ENCODE results near the gene GPR153. TPM values are rescaled to one million over a fixed set of nuclear protein-coding genes. Genes with fewer than 3 reads are reported as not detected.
A peak's percentile ranks its signal among the peaks of the same experiment; 100 is the strongest.

The GPR153 gene
- total and polyA plus RNA-seq, 12 donors = 1.8 to 8.5 (median 3.6) TPM

- peak overlapping the region in 7 of 10 donors; percentile 74 to 86 (median 81) for H3K27ac ChIP-seq
- no peaks in the 10 kb centered on the region for H3K36me3 ChIP-seq
- H3K4me1 ChIP-seq = peaks cover 4 to 22% (median 14%) of the 10 kb centered on the region in 9 donors
- no peaks in the 10 kb centered on the region for H3K9me3 ChIP-seq
- no peaks in the 10 kb centered on the region for H3K27me3 ChIP-seq
- DNase-seq (no peak), ATAC-seq (peak in 3 of 8 donors; percentile 1 to 9 (median 7))
- intact Hi-C loops (cut with DNase I) = no loop called here
- H3K4me3 ChIP-seq = peak overlapping the region in 3 of 10 donors; percentile 43 to 47 (median 44)
- 85 to 88% methylated on average over 20 of the region's 20 CpGs for WGBS, 2 donors
- TF ChIP-seq, protein P1, sequence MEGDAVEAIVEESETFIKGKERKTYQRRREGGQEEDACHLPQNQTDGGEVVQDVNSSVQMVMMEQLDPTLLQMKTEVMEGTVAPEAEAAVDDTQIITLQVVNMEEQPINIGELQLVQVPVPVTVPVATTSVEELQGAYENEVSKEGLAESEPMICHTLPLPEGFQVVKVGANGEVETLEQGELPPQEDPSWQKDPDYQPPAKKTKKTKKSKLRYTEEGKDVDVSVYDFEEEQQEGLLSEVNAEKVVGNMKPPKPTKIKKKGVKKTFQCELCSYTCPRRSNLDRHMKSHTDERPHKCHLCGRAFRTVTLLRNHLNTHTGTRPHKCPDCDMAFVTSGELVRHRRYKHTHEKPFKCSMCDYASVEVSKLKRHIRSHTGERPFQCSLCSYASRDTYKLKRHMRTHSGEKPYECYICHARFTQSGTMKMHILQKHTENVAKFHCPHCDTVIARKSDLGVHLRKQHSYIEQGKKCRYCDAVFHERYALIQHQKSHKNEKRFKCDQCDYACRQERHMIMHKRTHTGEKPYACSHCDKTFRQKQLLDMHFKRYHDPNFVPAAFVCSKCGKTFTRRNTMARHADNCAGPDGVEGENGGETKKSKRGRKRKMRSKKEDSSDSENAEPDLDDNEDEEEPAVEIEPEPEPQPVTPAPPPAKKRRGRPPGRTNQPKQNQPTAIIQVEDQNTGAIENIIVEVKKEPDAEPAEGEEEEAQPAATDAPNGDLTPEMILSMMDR (IDR thresholded peaks at IDR 0.05) = no peak
These were observed 16.1 kb upstream of the GPR153 start for GRCh38 chr1:6276811-6277555.

- peak; percentile 76 to 93 (median 86) for ATAC-seq
- Histone ChIP-seq H3K27me3 (no peaks in the 10 kb centered on the region), H3K4me1 (peaks cover 4 to 31% (median 14%) of the 10 kb centered on the region in 9 donors), H3K27ac (peak overlapping the region; percentile 42 to 86 (median 81)), H3K9me3 (no peaks in the 10 kb centered on the region), H3K36me3 (no peaks in the 10 kb centered on the region), H3K4me3 (peak overlapping the region in 8 of 10 donors; percentile 8 to 47 (median 38))
- peak; percentile 67 to 81 for DNase-seq
- 29 to 35% methylated on average over 35 of the region's 35 CpGs for WGBS, 2 donors
- TF ChIP-seq, protein P1 (IDR thresholded peaks at IDR 0.05) = no peak
- intact Hi-C loops (cut with DNase I) = no loop called here
These were observed 15.2 kb upstream of the GPR153 start for GRCh38 chr1:6275826-6276782.

DNA sequence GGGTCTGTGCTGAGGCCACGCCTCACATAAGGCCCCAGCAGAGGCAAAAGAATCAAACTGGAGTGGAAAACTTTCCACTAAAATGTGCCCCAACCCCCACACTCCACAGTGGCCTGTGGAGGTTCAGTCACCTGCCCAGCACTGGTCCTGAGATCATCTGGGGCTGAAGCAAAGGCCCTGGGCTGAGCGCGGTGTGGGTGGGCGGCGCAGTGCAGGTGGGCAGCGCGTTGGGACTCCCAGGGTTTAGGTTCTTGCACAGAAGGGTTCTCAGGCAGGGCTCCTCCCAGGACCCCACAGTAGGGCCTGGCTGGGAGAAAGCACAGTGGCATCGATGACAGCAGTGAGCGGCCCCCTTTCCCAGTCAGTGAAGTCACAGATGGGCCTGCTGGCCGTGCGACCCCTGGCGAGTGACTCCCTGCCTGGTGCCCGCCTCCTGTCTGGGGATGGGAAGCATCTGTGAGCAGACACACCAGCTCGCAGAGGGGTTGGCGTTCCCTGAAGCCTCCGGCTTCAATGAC lies 13.8 kb upstream of the GPR153 start:
- TF ChIP-seq, protein P1 (IDR thresholded peaks at IDR 0.05) = no peak
- Histone ChIP-seq H3K4me1 (peaks cover 4 to 41% (median 14%) of the 10 kb centered on the region in 9 donors), H3K4me3 (no peak overlapping the region), H3K27me3 (no peaks in the 10 kb centered on the region), H3K9me3 (no peaks in the 10 kb centered on the region), H3K27ac (no peak overlapping the region), H3K36me3 (no peaks in the 10 kb centered on the region)
- ATAC-seq = no peak
- intact Hi-C loops (cut with DNase I) = no loop called here
- DNase-seq = no peak
- 95 to 96% methylated on average over 16 of the region's 16 CpGs for WGBS, 2 donors

- WGBS, 2 donors = 99% methylated on average over 11 of the region's 11 CpGs
- H3K9me3 ChIP-seq = no peaks in the 10 kb centered on the region
- no peak overlapping the region for H3K4me3 ChIP-seq
- TF ChIP-seq, protein P1 (IDR thresholded peaks at IDR 0.05) = no peak
- no peak for DNase-seq
- H3K27me3 ChIP-seq = no peaks in the 10 kb centered on the region
- intact Hi-C loops (cut with DNase I) = no loop called here
- H3K4me1 ChIP-seq = peaks cover 4 to 41% (median 14%) of the 10 kb centered on the region in 9 donors
- no peak for ATAC-seq
- no peak overlapping the region for H3K27ac ChIP-seq
- H3K36me3 ChIP-seq = no peaks in the 10 kb centered on the region
These were observed 13.2 kb upstream of the GPR153 start for GRCh38 chr1:6274102-6274501.
